Peyer's patch (tissue), 4 donors: ENCODE data around the gene PDPK1.
"Not testable (repeated sequence)": the region's sequence is repeated elsewhere in the genome, so short reads cannot be mapped to it uniquely, and the experiment has no call there.

ENCODE experiments used
- POLR2A ChIP-seq, 2 donors: fragments of 450-650 bp; IDR thresholded peaks; one replicate each; pipeline ENCODE4 v1.5.1; 2017; ENCODE audit warnings: antibody characterized with exemption in 2 of 2, mild to moderate bottlenecking in 2 of 2, moderate library complexity in 2 of 2
- TF ChIP-seq, protein P1 (sequence below), 6 experiments: fragments of 450-650 bp in 4 of 6; fragments of 200-600 bp in 2 of 6; sonication (generic) in 1 of 6; IDR thresholded peaks; one replicate each; pipeline ENCODE4 v1.5.1; 2017 to 2019; ENCODE audit warnings: antibody characterized with exemption in 6 of 6, mild to moderate bottlenecking in 3 of 6, moderate library complexity in 1 of 6

DNA sequence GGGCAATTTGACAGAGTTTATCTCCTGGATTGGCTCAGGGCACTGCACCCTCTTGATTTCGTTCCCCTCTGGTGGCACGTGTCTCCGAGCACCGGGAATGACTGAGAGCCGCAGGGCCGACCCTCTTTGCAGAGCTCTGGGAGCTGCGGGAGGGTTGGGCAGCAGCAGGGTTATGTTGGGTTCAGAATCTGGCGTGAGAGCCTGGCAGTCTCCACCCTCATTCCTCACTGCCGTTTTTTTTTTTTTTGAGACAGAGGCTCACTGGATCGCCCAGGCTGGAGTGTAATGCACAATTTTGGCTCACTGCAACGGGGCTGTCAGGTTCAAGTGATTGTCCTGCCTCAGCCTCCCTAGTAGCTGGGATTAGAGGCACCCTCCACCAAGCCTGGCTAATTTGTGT, 71.5 kb downstream of the PDPK1 start:
- not testable (repeated sequence) for TF ChIP-seq POLR2A (IDR thresholded peaks at IDR 0.05)
- TF ChIP-seq, protein P1, sequence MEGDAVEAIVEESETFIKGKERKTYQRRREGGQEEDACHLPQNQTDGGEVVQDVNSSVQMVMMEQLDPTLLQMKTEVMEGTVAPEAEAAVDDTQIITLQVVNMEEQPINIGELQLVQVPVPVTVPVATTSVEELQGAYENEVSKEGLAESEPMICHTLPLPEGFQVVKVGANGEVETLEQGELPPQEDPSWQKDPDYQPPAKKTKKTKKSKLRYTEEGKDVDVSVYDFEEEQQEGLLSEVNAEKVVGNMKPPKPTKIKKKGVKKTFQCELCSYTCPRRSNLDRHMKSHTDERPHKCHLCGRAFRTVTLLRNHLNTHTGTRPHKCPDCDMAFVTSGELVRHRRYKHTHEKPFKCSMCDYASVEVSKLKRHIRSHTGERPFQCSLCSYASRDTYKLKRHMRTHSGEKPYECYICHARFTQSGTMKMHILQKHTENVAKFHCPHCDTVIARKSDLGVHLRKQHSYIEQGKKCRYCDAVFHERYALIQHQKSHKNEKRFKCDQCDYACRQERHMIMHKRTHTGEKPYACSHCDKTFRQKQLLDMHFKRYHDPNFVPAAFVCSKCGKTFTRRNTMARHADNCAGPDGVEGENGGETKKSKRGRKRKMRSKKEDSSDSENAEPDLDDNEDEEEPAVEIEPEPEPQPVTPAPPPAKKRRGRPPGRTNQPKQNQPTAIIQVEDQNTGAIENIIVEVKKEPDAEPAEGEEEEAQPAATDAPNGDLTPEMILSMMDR (IDR thresholded peaks at IDR 0.05), result not testable (repeated sequence)
